Measurements from ENCODE around the gene CEP192. TPM values are rescaled to one million over a fixed set of nuclear protein-coding genes. Genes with fewer than 3 reads are reported as not detected.

CEP192 gene
- total RNA-seq, 3 donors from 2014 or later (not counting 1 experiment from before 2014, with no cell fraction given) = 41.3 to 47.9 (median 43.4) TPM

GRCh38 chr18:13110559-13110958 lies 119.4 kb downstream of the CEP192 start:
- H3K36me3 ChIP-seq (ENCODE audit: control insufficient read depth, insufficient read depth, low read length) = peaks cover 39% of the 10 kb centered on the region
- ATAC-seq = no peak
- Mint-ChIP-seq H3K4me3 (no peak overlapping the region), H3K36me3 (peaks cover 25% of the 10 kb centered on the region), H3K9me3 (peaks cover 3 to 4% of the 10 kb centered on the region in 2 donors), H3K27me3 (ENCODE audit: low read depth in 2 of 2) (no peaks in the 10 kb centered on the region), H3K4me1 (peaks cover 11 to 18% of the 10 kb centered on the region in 2 donors), H3K27ac (no peak overlapping the region)
- H3K4me1 ChIP-seq (ENCODE audit: control insufficient read depth, insufficient read depth, low read length) = no peaks in the 10 kb centered on the region
- no peaks in the 10 kb centered on the region for H3K27me3 ChIP-seq (ENCODE audit: control insufficient read depth, insufficient read depth, low read length)
- no peak for TF ChIP-seq CTCF (IDR thresholded peaks at IDR 0.05)
- intact Hi-C loops (cut with micrococcal nuclease) = no loop called here
- no peak for DNase-seq
- no peak overlapping the region for H3K27ac ChIP-seq (ENCODE audit: low read length)
- H3K4me3 ChIP-seq (ENCODE audit: low read length) = no peak overlapping the region
- H3K9me3 ChIP-seq (ENCODE audit: control insufficient read depth, insufficient read depth, low read length) = no peaks in the 10 kb centered on the region
- WGBS (ENCODE audit: insufficient coverage) = 98% methylated on average over 3 of the region's 3 CpGs

GRCh38 chr18:13112982-13113381 lies 121.8 kb downstream of the CEP192 start:
- ATAC-seq = no peak
- intact Hi-C loops (cut with micrococcal nuclease) = no loop called here

GRCh38 chr18:13120255-13120654 lies 129.1 kb downstream of the CEP192 start:
- no peak for TF ChIP-seq CTCF (IDR thresholded peaks at IDR 0.05)
- Histone ChIP-seq H3K4me3 (ENCODE audit: low read length) (no peak overlapping the region), H3K27ac (ENCODE audit: low read length) (no peak overlapping the region), H3K36me3 (ENCODE audit: control insufficient read depth, insufficient read depth, low read length) (peaks cover 37% of the 10 kb centered on the region), H3K4me1 (ENCODE audit: control insufficient read depth, insufficient read depth, low read length) (no peaks in the 10 kb centered on the region), H3K9me3 (ENCODE audit: control insufficient read depth, insufficient read depth, low read length) (no peaks in the 10 kb centered on the region), H3K27me3 (ENCODE audit: control insufficient read depth, insufficient read depth, low read length) (no peaks in the 10 kb centered on the region)
- DNase-seq = no peak
- Mint-ChIP-seq H3K36me3 (peaks cover 15% of the 10 kb centered on the region), H3K27ac (no peak overlapping the region), H3K4me3 (no peak overlapping the region), H3K9me3 (no peaks in the 10 kb centered on the region), H3K27me3 (ENCODE audit: low read depth in 2 of 2) (no peaks in the 10 kb centered on the region), H3K4me1 (peaks cover 4 to 5% of the 10 kb centered on the region in 2 donors)
- WGBS (ENCODE audit: insufficient coverage) = 100% methylated on average over 3 of the region's 3 CpGs
- ATAC-seq = no peak
- intact Hi-C loops (cut with micrococcal nuclease) = no loop called here

More at GRCh38 chr18:13112982-13113381, 121.8 kb downstream of the CEP192 start:
- no peaks in the 10 kb centered on the region for H3K27me3 ChIP-seq (ENCODE audit: control insufficient read depth, insufficient read depth, low read length)
- peak in 1 of 2 donors; percentile 32 for DNase-seq
- H3K4me1 ChIP-seq (ENCODE audit: control insufficient read depth, insufficient read depth, low read length) = no peaks in the 10 kb centered on the region
- H3K4me3 ChIP-seq (ENCODE audit: low read length) = no peak overlapping the region
- H3K9me3 Mint-ChIP-seq = no peaks in the 10 kb centered on the region
- peaks cover 0 to 5% of the 10 kb centered on the region in 2 donors for H3K4me1 Mint-ChIP-seq
- no peak overlapping the region for H3K27ac ChIP-seq (ENCODE audit: low read length)
- no peaks in the 10 kb centered on the region for H3K27me3 Mint-ChIP-seq (ENCODE audit: low read depth in 2 of 2)
- no peak for TF ChIP-seq CTCF (IDR thresholded peaks at IDR 0.05)
- no peak overlapping the region for H3K27ac Mint-ChIP-seq
- WGBS (ENCODE audit: insufficient coverage) = 82% methylated on average over 8 of the region's 8 CpGs
- H3K4me3 Mint-ChIP-seq = no peak overlapping the region
- H3K36me3 Mint-ChIP-seq = peaks cover 11% of the 10 kb centered on the region
- peaks cover 31% of the 10 kb centered on the region for H3K36me3 ChIP-seq (ENCODE audit: control insufficient read depth, insufficient read depth, low read length)
- H3K9me3 ChIP-seq (ENCODE audit: control insufficient read depth, insufficient read depth, low read length) = no peaks in the 10 kb centered on the region

GRCh38 chr18:13120983-13121441 lies 129.8 kb downstream of the CEP192 start:
- 99% methylated on average over 4 of the region's 4 CpGs for WGBS (ENCODE audit: insufficient coverage)
- Mint-ChIP-seq H3K4me1 (peaks cover 6 to 7% of the 10 kb centered on the region in 2 donors), H3K4me3 (no peak overlapping the region), H3K27ac (no peak overlapping the region), H3K9me3 (no peaks in the 10 kb centered on the region), H3K36me3 (peaks cover 15% of the 10 kb centered on the region), H3K27me3 (ENCODE audit: low read depth in 2 of 2) (no peaks in the 10 kb centered on the region)
- Histone ChIP-seq H3K9me3 (ENCODE audit: control insufficient read depth, insufficient read depth, low read length) (no peaks in the 10 kb centered on the region), H3K4me3 (ENCODE audit: low read length) (no peak overlapping the region), H3K27me3 (ENCODE audit: control insufficient read depth, insufficient read depth, low read length) (no peaks in the 10 kb centered on the region), H3K36me3 (ENCODE audit: control insufficient read depth, insufficient read depth, low read length) (peaks cover 34% of the 10 kb centered on the region), H3K27ac (ENCODE audit: low read length) (no peak overlapping the region), H3K4me1 (ENCODE audit: control insufficient read depth, insufficient read depth, low read length) (no peaks in the 10 kb centered on the region)
- TF ChIP-seq CTCF (IDR thresholded peaks at IDR 0.05) = no peak
- intact Hi-C loops (cut with micrococcal nuclease) = no loop called here
- DNase-seq (no peak), ATAC-seq (no peak)
